WI38 (cell line): ENCODE data around the gene RTP3.

ENCODE experiments used
- H3K4me3 ChIP-seq: 2 replicates; pipeline ENCODE4 v1.5.1; 2011; ENCODE audit warnings: low read depth, mild to moderate bottlenecking, control low read depth, low read length
- CTCF ChIP-seq: IDR thresholded peaks from 2 replicates; pipeline ENCODE4 v1.5.1; 2012; ENCODE audit warnings: low read depth, mild to moderate bottlenecking, control low read depth, low read length

Gene RTP3

DNA sequence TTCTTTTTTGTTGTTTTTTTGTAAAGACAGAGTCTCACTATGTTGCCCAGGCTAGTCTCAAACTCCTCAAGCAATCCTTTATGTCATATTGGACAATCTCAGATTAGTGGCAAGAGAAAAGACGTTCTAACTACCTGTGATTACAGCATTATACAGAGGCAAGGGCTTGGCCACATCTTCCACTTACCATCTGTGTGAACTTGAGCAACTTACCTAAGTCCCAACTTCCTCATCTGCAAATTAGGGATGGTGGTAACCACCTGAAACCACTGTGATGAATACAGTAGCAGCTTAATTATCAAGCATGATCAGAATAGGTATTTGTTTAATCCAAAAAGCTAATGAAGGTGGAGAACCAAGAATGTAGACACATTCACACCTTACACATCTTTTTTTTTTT is 52.2 kb downstream of the RTP3 start:
- TF ChIP-seq CTCF: no peak
- H3K4me3 ChIP-seq: no peak overlapping the region
